SH-SY5Y (cell line): ENCODE measurements around the gene CNKSR3.

Source experiments
- GATA2 ChIP-seq: IDR thresholded peaks from 2 replicates; pipeline ENCODE4 v1.6.1; 2011; ENCODE audit warnings: mild to moderate bottlenecking, low read depth, low read length
- GATA3 ChIP-seq: IDR thresholded peaks from 2 replicates; pipeline ENCODE4 v1.6.1; 2011; ENCODE audit warnings: low read depth, mild to moderate bottlenecking, low read length, moderate library complexity

The CNKSR3 gene

DNA sequence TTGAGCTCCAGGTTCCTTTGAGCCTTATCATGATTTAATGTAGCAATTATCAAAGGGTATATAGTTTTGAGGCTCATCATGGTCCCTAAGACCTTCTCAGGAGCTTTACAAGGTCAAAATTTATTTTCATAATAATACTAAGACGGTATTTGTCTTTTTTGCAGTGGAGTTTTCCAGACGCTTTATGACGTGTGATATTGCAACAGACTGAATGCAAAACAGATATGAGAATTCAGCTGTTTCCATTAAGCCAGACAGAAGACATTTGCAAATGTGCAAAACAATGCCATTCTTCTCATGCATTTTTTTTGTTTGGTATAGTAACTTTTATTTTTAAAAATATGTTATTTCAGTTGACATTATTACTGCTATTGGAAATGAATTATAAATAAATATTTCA is 24.7 kb upstream of the CNKSR3 start:
- TF ChIP-seq GATA2 (no peak), GATA3 (no peak)

DNA sequence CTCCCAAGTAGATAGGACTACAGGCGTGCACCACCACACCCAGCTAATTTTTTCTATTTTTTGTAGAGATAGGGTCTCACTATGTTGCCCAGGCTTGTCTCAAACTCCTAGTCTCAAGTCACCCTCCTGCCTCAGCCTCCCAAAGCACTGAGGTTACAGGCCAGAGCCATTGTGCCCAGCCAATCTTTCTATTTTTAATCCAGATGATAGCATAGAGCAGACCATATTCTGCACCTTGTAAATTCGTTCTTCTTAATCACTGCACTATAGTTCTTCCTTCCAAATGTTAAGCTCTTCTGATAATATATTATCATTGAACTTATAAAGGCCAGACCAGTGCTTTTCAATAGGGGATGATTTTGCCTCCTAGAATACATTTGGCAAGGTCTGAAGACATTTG is 24.0 kb upstream of the CNKSR3 start:
- TF ChIP-seq GATA2 (no peak), GATA3 (no peak)

DNA sequence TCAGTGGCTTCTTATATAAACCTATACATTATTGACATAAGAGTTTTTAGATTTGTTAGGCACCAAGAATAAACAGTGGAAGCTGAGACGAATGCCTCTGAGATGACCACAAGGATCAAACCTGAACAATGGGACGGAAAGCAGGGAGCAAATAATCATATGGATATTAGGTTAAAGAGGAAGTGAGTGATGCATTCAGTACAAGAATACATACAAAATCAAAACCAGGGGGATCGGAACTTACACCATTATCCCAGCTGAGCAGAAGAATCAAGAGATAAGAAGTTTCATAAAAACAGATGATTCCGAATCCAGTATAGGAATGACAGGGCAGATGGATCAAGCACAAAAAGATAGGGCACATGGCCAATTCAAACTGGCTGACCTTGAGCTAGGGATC is 21.9 kb upstream of the CNKSR3 start:
- TF ChIP-seq GATA2 (no peak), GATA3 (no peak)

DNA sequence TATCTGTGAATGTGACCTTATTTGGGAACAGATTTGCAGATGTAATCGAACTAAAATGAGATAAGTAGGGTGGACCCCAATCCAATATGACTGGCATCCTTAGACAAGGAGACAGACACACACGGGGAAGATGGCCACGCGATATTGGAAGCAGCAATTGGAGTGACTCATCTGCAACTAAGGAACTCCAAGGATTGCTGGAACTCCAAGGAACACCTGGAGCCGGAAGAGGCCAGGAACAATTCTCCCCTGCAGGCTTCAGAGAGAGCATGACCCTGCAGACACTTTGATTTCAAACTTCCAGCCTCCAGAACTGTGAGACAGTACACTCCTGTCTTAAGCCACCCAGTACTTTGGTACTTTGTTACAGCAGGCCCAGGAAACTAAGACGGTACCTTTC is 19.5 kb upstream of the CNKSR3 start:
- TF ChIP-seq GATA2 (no peak), GATA3 (no peak)

DNA sequence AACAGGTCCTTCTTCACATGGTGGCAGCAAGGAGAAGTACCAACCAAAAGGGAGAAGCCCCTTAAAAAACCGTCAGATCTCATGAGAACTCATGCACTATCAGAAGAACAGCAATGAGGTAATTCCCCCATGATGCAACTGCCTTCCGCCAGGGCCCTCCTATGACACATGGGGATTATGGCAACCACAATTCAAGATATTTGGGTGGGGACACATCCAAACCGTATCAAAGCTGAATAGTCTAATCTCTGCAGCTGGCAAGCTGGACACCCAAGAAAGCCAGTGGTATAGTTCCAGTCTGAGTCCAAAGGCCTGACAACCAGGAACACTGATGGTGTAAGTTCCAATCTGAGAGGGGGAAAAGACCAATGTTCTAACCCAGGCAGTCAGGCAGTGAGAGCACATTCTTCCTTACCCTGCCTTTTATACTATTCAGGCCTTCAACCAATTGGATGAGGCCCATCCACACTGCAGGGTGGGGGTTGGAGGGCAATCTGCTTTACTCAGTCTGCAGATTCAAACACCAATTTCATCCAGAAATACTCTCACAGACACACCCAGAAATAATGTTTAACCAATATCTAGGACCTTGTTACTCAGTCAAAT is 17.9 kb upstream of the CNKSR3 start:
- TF ChIP-seq GATA2 (no peak), GATA3 (no peak)

DNA sequence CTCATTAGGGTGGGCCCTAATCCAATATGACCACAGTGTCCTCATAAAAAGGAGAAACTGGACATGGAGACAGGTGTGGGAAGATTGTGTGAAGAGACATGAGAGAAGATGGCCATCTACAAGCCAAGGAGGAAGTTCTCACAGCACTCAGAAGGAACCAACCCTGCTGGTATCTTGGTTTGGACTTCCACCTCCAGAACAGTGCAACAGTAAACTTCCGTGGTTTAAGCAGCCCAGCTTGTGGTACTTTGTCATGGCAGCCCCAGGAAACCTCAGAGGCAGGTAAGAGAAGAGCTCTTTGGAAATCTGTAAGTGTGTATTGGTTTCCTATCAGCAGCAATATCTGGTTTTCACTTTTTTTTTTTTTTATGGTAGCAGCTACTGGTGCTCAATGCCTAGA is 16.5 kb upstream of the CNKSR3 start:
- no peak for TF ChIP-seq GATA2
- TF ChIP-seq GATA3, result no peak

DNA sequence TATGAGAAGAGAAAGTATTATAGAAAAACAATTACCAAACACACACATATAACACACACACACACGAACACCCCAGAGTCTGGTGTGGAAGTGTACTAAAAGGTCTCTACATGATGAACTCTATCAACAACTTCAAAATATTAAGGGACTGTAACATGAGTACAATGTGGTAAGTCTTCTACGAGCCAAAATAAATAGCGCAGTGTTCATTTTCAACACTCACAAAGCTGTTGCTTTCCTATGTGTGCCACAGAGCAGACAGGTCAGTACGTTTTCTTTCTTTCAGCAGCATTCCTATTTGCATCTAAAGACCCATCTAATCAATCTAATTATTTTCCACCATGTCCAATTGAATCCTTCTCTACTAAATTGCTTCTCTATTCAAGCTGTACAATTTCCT is 12.1 kb upstream of the CNKSR3 start:
- TF ChIP-seq GATA2 (no peak), GATA3 (no peak)

DNA sequence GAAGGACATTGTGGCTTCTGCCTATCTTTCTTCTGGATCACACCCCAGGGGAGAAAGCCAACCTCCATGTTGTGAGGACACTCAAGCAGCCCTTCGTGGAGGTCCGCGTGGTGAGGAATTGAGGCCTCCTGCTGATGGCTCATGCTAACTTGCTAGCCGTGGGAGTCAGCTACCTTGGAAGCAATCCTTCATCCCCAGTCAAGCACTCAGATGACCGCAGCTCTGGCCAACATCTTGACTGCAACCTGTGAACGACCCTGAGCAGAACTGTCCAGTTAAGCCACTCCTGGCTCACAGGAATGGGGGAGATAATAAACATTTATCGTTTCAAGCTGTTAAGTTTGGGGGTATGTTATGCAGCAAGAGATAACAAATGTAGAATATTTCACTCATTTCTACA is 10.9 kb upstream of the CNKSR3 start:
- TF ChIP-seq GATA3 (no peak), GATA2 (no peak)

DNA sequence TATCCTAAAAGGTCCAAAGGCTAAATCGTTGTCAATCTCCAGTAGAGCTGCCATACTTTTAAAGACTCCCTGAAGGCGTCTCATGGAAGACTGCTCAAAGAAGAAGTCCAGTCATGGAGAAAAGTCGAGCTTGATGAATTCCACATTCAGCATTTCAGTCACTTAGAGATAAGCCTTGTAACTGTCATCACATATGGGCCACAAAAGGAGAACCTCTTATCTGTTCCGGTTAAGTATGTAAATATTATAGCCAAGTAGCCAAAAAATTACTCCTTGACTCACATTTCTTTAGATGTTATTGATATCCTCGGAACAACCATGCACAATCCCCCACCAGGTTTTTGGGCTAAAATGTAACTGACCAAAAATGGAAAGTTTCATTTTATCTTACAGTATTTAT is 9.8 kb upstream of the CNKSR3 start:
- TF ChIP-seq GATA2 (no peak), GATA3 (no peak)

DNA sequence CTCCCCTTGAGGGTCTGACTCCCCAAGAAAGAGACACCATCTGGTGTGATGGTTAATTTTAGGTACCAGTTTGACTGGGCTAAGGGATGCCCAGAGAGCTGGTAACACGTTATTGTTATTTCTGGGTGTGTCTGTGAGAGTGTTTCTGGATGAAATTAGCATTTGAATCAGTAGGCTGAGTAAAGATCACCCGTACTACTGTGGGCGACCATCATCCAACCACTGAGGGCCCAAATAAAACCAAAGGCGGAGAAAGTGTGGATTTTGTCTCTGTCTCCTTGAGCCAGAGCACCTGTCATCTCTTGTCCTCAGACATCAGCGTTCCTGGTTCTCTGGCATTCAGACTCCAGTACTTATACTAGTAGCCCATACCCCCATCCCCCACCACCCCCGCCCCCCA is 7.9 kb upstream of the CNKSR3 start:
- TF ChIP-seq GATA2, result no peak
- TF ChIP-seq GATA3, result no peak

DNA sequence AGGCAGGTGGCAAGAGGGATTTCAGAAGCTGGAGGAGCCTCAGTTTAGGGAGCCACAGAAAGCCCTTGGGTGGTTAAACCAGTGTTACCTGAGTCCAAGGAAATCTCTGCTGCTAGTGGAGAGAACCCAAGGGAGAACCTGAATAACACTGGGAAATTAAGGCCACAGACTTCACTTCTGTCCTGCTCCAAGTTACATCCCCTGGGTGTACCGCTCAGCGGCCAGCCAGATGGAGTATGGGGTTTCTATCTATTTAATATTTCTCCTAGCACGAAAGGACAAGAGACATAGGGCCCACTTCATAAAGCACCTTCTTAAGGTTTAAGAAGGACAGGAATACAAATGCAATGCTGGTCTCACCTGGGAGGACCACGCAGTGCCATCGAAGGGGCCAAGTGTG is 5.8 kb upstream of the CNKSR3 start:
- TF ChIP-seq GATA3, result no peak
- no peak for TF ChIP-seq GATA2

DNA sequence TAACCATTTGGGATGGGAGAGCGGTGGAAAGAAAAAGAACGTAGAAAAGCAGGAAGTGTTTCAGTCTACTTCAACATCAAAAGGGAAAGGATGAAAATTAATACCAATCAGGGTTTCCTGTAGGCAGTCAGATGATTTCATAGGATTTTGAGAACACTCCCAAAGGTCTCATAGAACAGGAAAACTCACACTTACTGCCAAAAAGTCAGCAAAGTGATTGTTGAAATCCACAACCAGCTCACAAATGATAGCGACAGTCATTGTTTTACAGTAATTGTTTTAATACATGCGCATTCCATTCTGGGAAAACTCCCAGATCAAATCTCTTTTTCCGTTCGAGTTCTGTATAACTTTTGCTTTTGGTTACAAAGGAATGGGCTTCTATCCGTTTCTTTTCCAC is 5.3 kb upstream of the CNKSR3 start:
- no peak for TF ChIP-seq GATA2
- no peak for TF ChIP-seq GATA3

DNA sequence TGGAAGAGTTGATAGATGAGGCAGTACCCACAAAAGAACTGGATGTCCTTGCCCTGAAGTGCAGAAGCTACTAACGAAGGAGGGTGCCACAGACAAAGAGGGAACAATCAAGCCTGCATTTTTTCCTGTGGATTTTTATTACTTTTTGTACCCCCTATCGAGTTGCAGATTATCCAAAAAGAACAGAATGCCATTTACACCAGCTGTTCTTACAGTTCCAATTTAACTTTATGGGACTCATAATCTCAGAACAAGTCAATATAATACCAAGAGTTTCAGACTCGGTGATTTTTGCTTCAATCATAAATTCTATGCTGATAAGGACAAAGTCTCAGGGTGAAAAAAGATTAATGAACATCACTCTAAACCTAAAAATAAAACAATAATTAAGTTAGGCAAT is 4.0 kb upstream of the CNKSR3 start:
- TF ChIP-seq GATA3, result no peak
- TF ChIP-seq GATA2, result no peak

DNA sequence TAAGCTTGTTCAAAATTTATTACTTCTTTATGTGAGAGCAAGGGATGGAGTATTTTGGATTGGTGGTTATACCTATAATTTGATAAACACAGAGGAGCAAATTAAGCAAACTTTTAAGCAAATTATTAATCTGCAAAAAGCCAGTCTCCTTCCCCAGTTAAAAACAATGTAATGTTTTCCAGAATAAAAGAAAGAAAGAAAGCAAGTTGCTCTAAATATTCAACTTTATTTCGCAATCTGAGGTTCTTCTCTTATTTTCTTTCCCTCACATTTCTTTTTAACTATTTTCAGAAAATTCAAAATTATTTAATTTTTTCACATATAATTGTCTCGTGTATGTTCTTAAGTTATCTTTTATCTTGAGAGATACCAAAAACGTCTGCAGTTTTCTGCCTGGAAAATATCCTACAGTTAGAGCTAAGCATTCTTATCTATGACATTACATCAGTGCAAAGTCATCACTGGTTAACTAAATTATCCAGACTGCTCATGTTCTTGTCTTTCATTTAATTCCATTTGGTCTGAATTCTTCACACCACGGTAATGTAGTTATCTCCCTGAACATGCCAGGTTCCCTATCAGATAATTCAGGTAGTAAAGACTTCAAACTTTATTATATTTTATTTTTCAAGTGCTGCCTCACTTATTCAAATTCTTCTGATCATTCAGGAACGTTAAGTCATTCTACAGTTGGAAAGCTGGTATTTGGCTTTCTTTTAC is 3.3 kb upstream of the CNKSR3 start:
- TF ChIP-seq GATA2 (peak; percentile 57; the same call in 1 of the 2 replicates), GATA3 (peak; percentile 87)

DNA sequence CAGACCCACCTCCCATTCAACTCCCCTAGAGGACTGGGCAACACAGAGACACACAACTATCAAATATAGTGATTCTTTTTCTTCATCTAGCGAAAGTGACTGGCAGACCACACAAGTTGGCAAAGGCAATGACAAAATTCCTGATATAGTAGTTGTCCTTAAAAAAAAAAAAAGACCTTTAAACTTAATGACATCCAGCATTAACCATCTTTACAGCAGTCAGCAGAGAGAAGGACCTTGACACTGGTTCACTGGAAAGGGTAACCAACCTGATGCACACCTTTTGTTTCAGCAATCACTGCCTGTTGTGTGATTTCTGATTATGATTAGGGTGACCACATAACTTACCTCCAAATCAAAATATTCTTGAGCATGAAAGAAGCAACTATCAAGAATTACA is 1.7 kb upstream of the CNKSR3 start:
- no peak for TF ChIP-seq GATA3
- TF ChIP-seq GATA2, result no peak

DNA sequence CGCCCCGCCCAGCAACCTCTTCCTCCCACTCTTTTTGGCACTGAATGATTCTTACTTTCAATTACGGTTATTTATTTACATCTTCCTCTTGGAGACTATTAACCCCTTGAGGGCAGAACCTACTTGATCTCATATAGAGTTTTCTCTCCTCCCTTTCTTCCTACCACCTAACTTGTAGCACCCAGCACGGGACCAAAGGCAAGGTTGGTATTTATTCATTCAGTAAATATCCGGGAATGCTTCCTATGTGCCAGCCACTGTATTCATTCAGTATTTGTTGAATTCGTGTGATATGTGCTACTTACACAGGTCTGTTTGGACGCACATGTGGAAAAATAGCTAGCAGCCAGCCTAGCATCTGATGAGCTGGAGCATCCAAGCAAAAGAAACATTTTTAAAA is 1.3 kb upstream of the CNKSR3 start:
- TF ChIP-seq GATA2 (no peak), GATA3 (no peak)
